ENCODE data around the gene RAB3GAP2.
"Not testable (repeated sequence)": the region's sequence is repeated elsewhere in the genome, so short reads cannot be mapped to it uniquely, and the experiment has no call there.

DNA sequence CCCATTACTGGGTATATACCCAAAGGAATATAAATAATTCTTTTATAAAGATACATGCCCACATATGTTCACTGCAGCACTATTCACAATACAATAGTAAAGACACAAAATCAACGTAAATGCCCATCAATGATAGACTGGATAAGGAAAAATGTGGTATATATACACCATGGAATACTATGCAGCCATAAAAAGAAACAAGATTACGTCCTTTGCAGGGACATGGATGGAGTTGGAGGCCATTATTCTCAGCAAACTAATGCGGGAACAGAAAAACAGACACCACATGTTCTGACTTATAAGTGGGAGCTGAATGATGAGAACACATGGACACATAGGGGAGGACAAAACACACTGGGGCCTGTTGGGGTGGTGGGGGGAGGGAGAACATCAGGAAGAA is 12.0 kb downstream of the RAB3GAP2 start:
- TF ChIP-seq, protein P1, sequence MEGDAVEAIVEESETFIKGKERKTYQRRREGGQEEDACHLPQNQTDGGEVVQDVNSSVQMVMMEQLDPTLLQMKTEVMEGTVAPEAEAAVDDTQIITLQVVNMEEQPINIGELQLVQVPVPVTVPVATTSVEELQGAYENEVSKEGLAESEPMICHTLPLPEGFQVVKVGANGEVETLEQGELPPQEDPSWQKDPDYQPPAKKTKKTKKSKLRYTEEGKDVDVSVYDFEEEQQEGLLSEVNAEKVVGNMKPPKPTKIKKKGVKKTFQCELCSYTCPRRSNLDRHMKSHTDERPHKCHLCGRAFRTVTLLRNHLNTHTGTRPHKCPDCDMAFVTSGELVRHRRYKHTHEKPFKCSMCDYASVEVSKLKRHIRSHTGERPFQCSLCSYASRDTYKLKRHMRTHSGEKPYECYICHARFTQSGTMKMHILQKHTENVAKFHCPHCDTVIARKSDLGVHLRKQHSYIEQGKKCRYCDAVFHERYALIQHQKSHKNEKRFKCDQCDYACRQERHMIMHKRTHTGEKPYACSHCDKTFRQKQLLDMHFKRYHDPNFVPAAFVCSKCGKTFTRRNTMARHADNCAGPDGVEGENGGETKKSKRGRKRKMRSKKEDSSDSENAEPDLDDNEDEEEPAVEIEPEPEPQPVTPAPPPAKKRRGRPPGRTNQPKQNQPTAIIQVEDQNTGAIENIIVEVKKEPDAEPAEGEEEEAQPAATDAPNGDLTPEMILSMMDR (IDR thresholded peaks at IDR 0.05): not testable (repeated sequence)
- TF ChIP-seq POLR2A (IDR thresholded peaks at IDR 0.05): not testable (repeated sequence)

All from right lobe of liver (tissue), 4 donors.